GM12878 (cell line): ENCODE data around the gene RPS2. TPM values are rescaled to one million over a fixed set of nuclear protein-coding genes. Genes with fewer than 3 reads are reported as not detected.

ENCODE experiments used
- ATAC-seq: fragments of 200-7000 bp; cut with Tn5 transposase; 3 replicates; pipeline ENCODE4 v1.9.1; 2020; ENCODE audit warnings: mild to moderate bottlenecking, moderate library complexity
- BruUV-seq: library from RNA; stranded (reverse); fragments of 400-500 nt; replicated peaks from 2 replicates; lab custom pipeline; 2021; lab: Mats Ljungman, UMichigan
- CTCF ChIA-PET: fragments of 300-600 bp; sonication (Branson Sonifier 250); formaldehyde crosslinking; extraction: SDS; loops from one replicate; lab custom pipeline; 2021; ENCODE audit warnings: inconsistent platforms; lab: Yijun Ruan, JAX
- POLR2A ChIA-PET: fragments of 350-600 bp; formaldehyde crosslinking; extraction: SDS; loops from one replicate; lab custom pipeline; 2021; ENCODE audit warnings: inconsistent platforms; lab: Charles Lee
- RAD21 ChIA-PET: fragments of 300-600 bp; sonication (Branson Sonifier 250); formaldehyde crosslinking; loops from one replicate; lab custom pipeline; 2023; ENCODE audit warnings: antibody characterized with exemption; ENCODE audit not compliant: unreplicated experiment; lab: Charles Lee
- SMC1A ChIA-PET: fragments of 300-600 bp; sonication (Branson Sonifier 250); formaldehyde crosslinking; loops from one replicate; lab custom pipeline; 2023; ENCODE audit not compliant: unreplicated experiment, uncharacterized antibody; lab: Charles Lee
- DNase-seq: peaks from one replicate; pipeline ENCODE4 v3.0.0-alpha.2; 2011; ENCODE audit warnings: low read depth, low spot score
- FAIRE-seq: peaks from 3 replicates; lab custom pipeline; 2011; peaks lifted over from hg19 to GRCh38; lab: Jason Lieb, UNC
- H2AFZ ChIP-seq: 2 replicates; pipeline ENCODE4 v1.6.0; 2011; ENCODE audit warnings: low read depth, low read length, control low read depth; ENCODE audit not compliant: control insufficient read depth
- H3K27ac ChIP-seq: 2 replicates; pipeline ENCODE4 v1.5.1; 2011; ENCODE audit warnings: control low read depth; ENCODE audit not compliant: control insufficient read depth, insufficient read depth
- H3K27me3 ChIP-seq, 2 experiments: replicated peaks in 1 of 2; 2 replicates each; pipeline versions ENCODE4 v1.6.0 to v1.6.1; 2011; ENCODE audit warnings: low read length in 1 of 2; ENCODE audit not compliant: control insufficient read depth in 2 of 2, insufficient read depth in 2 of 2
- H3K36me3 ChIP-seq, 2 experiments: 2 replicates each; pipeline ENCODE4 v1.5.1; 2011; ENCODE audit warnings: low read length in 1 of 2; ENCODE audit not compliant: control insufficient read depth in 2 of 2, insufficient read depth in 2 of 2
- H3K4me1 ChIP-seq: 2 replicates; pipeline ENCODE4 v1.6.1; 2011; ENCODE audit warnings: mild to moderate bottlenecking, low read length, moderate library complexity, mixed read lengths; ENCODE audit not compliant: control insufficient read depth, insufficient read depth
- H3K4me2 ChIP-seq: 2 replicates; pipeline ENCODE4 v1.6.0; 2011; ENCODE audit warnings: control low read depth; ENCODE audit not compliant: control insufficient read depth, insufficient read depth
- H3K4me3 ChIP-seq: fragments of 200-600 bp; sonication (generic); 2 replicates; pipeline ENCODE4 v1.5.1; 2016
- H3K79me2 ChIP-seq: 2 replicates; pipeline ENCODE4 v1.6.0; 2011; ENCODE audit warnings: low read length; ENCODE audit not compliant: control insufficient read depth, insufficient read depth
- H3K9ac ChIP-seq: 2 replicates; pipeline ENCODE4 v1.8.0; 2011; ENCODE audit warnings: low read length, control low read depth, mixed read lengths; ENCODE audit not compliant: control insufficient read depth, insufficient read depth
- H3K9me3 ChIP-seq: replicated peaks from 3 replicates; pipeline ENCODE4 v1.5.1; 2011; ENCODE audit warnings: mild to moderate bottlenecking, low read length; ENCODE audit not compliant: control insufficient read depth, insufficient read depth
- H4K20me1 ChIP-seq: 2 replicates; pipeline ENCODE4 v1.6.0; 2011; ENCODE audit not compliant: control insufficient read depth, insufficient read depth
- BCL11A ChIP-seq: IDR thresholded peaks from 2 replicates; pipeline ENCODE4 v1.6.1; 2011; ENCODE audit warnings: low read depth, low read length
- CBFB ChIP-seq: IDR thresholded peaks from 2 replicates; pipeline ENCODE4 v1.6.1; 2016; ENCODE audit warnings: antibody characterized with exemption, low read depth
- GATAD2B ChIP-seq: fragments of 450-650 bp; conservative IDR thresholded peaks from 2 replicates; pipeline ENCODE4 v1.6.1; 2017; ENCODE audit warnings: low read depth, mild to moderate bottlenecking, moderate library complexity
- IKZF1 ChIP-seq: fragments of 450-650 bp; conservative IDR thresholded peaks from 2 replicates; pipeline ENCODE4 v1.6.1; 2017; ENCODE audit warnings: antibody characterized with exemption, mild to moderate bottlenecking
- KDM1A ChIP-seq: fragments of 200-600 bp; sonication (generic); IDR thresholded peaks from 2 replicates; pipeline ENCODE4 v1.6.1; 2016; ENCODE audit warnings: borderline replicate concordance
- MYC ChIP-seq: IDR thresholded peaks from 2 replicates; pipeline ENCODE4 v1.6.1; 2011; ENCODE audit warnings: mild to moderate bottlenecking, low read length, moderate library complexity, inconsistent platforms; ENCODE audit not compliant: insufficient read depth, insufficient replicate concordance, insufficient read length, severe bottlenecking
- NR2C2 ChIP-seq: IDR thresholded peaks from 2 replicates; pipeline ENCODE4 v1.6.1; 2011; ENCODE audit warnings: borderline replicate concordance, low read depth; ENCODE audit not compliant: control insufficient read depth, insufficient read length
- POLR2A ChIP-seq: IDR thresholded peaks from 2 replicates; pipeline ENCODE4 v1.6.1; 2011; ENCODE audit warnings: low read depth, mild to moderate bottlenecking, low read length
- RFX5 ChIP-seq: IDR thresholded peaks from 2 replicates; pipeline ENCODE4 v1.6.1; 2011; ENCODE audit warnings: low read depth, low read length, improper control_type of control experiment
- SP1 ChIP-seq: IDR thresholded peaks from one replicate; pipeline ENCODE4 v1.6.1; 2011; ENCODE audit warnings: low read depth, low read length
- STAT1 ChIP-seq: fragments of 450-650 bp; conservative IDR thresholded peaks from 2 replicates; pipeline ENCODE4 v1.6.1; 2014; ENCODE audit warnings: antibody characterized with exemption, mild to moderate bottlenecking
- TCF12 ChIP-seq: IDR thresholded peaks from 2 replicates; pipeline ENCODE4 v1.6.1; 2011; ENCODE audit warnings: low read depth, mild to moderate bottlenecking, low read length
- ZNF24 ChIP-seq: fragments of 450-650 bp; IDR thresholded peaks from 2 replicates; pipeline ENCODE4 v1.6.1; 2017; ENCODE audit warnings: antibody characterized with exemption, mild to moderate bottlenecking
- ZNF622 ChIP-seq: fragments of 450-650 bp; IDR thresholded peaks from 2 replicates; pipeline ENCODE4 v1.6.1; 2017; ENCODE audit warnings: mild to moderate bottlenecking, inconsistent platforms
- ZSCAN29 ChIP-seq: fragments of 450-650 bp; IDR thresholded peaks from 2 replicates; pipeline ENCODE4 v1.6.1; 2017; ENCODE audit warnings: mild to moderate bottlenecking, moderate library complexity
- WGBS: methylation state at CpG from one replicate; pipeline ENCODE4 v1.1.6; 2016; ENCODE audit warnings: low lambda C conversion rate; ENCODE audit not compliant: insufficient replicate concordance, insufficient coverage; ENCODE audit errors: missing lambda C conversion rate; 5-methylcytosine and 5-hydroxymethylcytosine counted together
- in situ Hi-C: fragments of 300-500 bp; cut with MboI; formaldehyde crosslinking; loops from 9 replicates; pipeline ENCODE4 v1.14.3; 2018; ENCODE audit warnings: mixed read lengths
- intact Hi-C: fragments of 100-400 bp; cut with micrococcal nuclease; formaldehyde crosslinking; loops from one replicate; pipeline ENCODE4 v1.14.2; 2022; ENCODE audit not compliant: unreplicated experiment
- polyA plus RNA-seq, 11 experiments: library from polyadenylated mRNA; depleted of rRNA in 4 of 11; unstranded in 6 of 11; stranded (reverse) in 5 of 11; fragments of >200 nt; fragmentation: Nextera tagmentation in 4 of 11; fragmentation: Illumina TruSeq in 1 of 11; extraction: Ambion mirVana in 4 of 11; extraction: Trizol in 1 of 11; gene quantifications; 1 replicate in 1 of 11; 2 replicates in 10 of 11; pipeline versions ENCODE4 v1.2.1 to v1.2.3, GENCODE V29; 2011 to 2016; ENCODE audit warnings: inconsistent platforms in 2 of 11, missing spikeins in 2 of 11, low read depth in 1 of 11
- total RNA-seq, 4 experiments: library from RNA; depleted of rRNA in 3 of 4; stranded (reverse); fragments of >200 nt in 3 of 4; fragmentation: Illumina TruSeq in 1 of 4; extraction: Trizol in 1 of 4; gene quantifications; 2 replicates each; pipeline versions ENCODE4 v1.2.1 to v1.2.3, GENCODE V29; 2013 to 2021
- TF ChIP-seq, protein P1 (sequence below), 3 experiments: IDR thresholded peaks in 2 of 3; conservative IDR thresholded peaks in 1 of 3; 2 replicates each; pipeline ENCODE4 v1.5.1; 2011; ENCODE audit warnings: low read depth in 3 of 3, low read length in 3 of 3, mild to moderate bottlenecking in 3 of 3, control low read depth in 2 of 3, moderate library complexity in 2 of 3, inconsistent platforms in 1 of 3, mixed read lengths in 1 of 3; ENCODE audit not compliant: control insufficient read depth in 2 of 3, insufficient read depth in 1 of 3; ENCODE audit errors: extremely low read depth in 1 of 3
- TF ChIP-seq, protein P2 (sequence below): IDR thresholded peaks from 2 replicates; pipeline ENCODE4 v1.6.1; 2011; ENCODE audit warnings: low read depth, mild to moderate bottlenecking, low read length, moderate library complexity, borderline replicate concordance; ENCODE audit errors: extremely low read depth
- TF ChIP-seq, protein P3 (sequence below): fragments of 450-650 bp; IDR thresholded peaks from 2 replicates; pipeline ENCODE4 v1.6.1; 2016; ENCODE audit warnings: mild to moderate bottlenecking
- TF ChIP-seq, protein P4 (sequence below): IDR thresholded peaks from 2 replicates; pipeline ENCODE4 v1.6.1; 2011; ENCODE audit warnings: mild to moderate bottlenecking, low read depth, low read length, moderate library complexity; ENCODE audit not compliant: insufficient replicate concordance

The RPS2 gene
- total and polyA plus RNA-seq, 10 of the 15 experiments (the other 5 are each of a cell fraction or from before 2014, with no cell fraction given) = 1,295 to 7,121 (median 3,933) TPM

DNA sequence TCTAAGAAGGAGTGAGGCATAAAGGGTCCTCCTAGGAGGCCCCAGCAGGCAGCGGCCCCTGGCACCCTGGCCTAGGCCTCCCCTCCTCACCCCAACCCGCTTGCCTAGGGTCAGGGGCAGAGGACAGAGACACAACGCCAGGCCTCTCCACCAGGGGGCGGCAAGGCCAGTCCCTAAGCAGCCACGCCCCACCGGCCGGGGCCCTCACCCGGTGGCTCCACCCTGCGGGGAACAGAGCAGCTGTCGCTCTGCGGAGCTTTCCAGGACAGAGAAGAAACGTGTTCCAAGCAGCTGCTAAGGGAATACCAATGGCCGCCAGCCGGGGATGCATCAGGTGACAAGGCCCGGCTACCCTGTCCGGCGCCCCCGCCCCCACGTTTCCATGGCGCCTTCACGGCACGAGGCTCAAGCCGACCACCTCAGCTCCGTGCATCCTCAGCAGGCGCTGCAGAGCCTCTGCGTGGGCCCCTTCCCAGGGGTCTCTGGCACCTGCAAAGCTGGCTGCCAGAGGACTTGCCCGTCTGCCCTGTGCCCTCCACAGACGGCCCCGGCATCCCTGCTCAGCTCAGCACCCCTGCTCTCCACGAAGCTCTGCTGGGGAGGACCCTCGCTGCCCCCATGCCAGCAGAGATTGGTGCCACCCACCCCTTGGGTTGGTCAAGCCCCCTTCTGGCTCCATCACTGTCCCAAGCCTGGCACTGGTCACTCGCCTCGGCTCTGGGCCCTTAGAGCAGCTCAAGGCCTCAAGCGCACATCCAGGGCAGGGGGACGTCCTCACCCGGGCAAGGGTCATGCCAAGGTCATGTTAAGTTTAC, 39.4 kb upstream of the RPS2 start:
- Histone ChIP-seq H3K36me3 (peaks cover 0 to 44% of the 10 kb centered on the region in 2 experiments; a peak in 3 of 4 replicates), H4K20me1 (peaks cover 6% of the 10 kb centered on the region), H3K9ac (no peak overlapping the region), H2AFZ (no peak overlapping the region), H3K4me1 (peaks cover 15% of the 10 kb centered on the region), H3K4me3 (no peak overlapping the region), H3K9me3 (no peaks in the 10 kb centered on the region), H3K27me3 (no peaks in the 10 kb centered on the region), H3K79me2 (peaks cover 52% of the 10 kb centered on the region), H3K27ac (no peak overlapping the region), H3K4me2 (peak overlapping the region; percentile 43; the same call in 1 of the 2 replicates)
- ChIA-PET SMC1A (interaction anchor here (0.9 to 2.1 kb wide), 6 partner anchors 13 to 248 kb away, joined by 3 to 14 read pairs (median 4); partner anchors contain the start of genes ECI1 and TRAF7), RAD21 (interaction anchor here (0.5 to 2.5 kb wide), 5 partner anchors 12 to 151 kb away, joined by 3 to 14 read pairs (median 3); partner anchors contain the start of gene RPS2), CTCF (interaction anchor here (0.6 to 4.3 kb wide), 27 partner anchors 11 to 483 kb away, joined by 3 to 54 read pairs (median 5); partner anchors contain the start of genes MLST8, NDUFB10, NOXO1 and NTHL1), POLR2A (interaction anchor here (0.8 to 2.2 kb wide), 8 partner anchors 10 to 151 kb away, joined by 3 to 10 read pairs (median 4); partner anchors contain the start of genes NOXO1, RPS2 and TRAF7)
- DNase-seq = no peak
- WGBS = 33% methylated on average over 36 of the region's 36 CpGs
- FAIRE-seq = peak; percentile 88
- intact Hi-C loops (no loop called here), in situ Hi-C loops (no loop called here)
- no TSS peak for BruUV-seq
- peak; percentile 97 for ATAC-seq
- TF ChIP-seq POLR2A (peak; percentile 16), IKZF1 (0 out of 2 replicates have a peak, but pooled peaks have one; percentile 27), GATAD2B (no peak), BCL11A (no peak), TCF12 (peak; percentile 65; the same call in 1 of the 2 replicates), CBFB (no peak), SP1 (peak; percentile 75), STAT1 (no peak), ZSCAN29 (no peak), RFX5 (no peak), KDM1A (no peak), ZNF24 (no peak), ZNF622 (no peak), MYC (no peak), NR2C2 (no peak)
- TF ChIP-seq, protein P1, sequence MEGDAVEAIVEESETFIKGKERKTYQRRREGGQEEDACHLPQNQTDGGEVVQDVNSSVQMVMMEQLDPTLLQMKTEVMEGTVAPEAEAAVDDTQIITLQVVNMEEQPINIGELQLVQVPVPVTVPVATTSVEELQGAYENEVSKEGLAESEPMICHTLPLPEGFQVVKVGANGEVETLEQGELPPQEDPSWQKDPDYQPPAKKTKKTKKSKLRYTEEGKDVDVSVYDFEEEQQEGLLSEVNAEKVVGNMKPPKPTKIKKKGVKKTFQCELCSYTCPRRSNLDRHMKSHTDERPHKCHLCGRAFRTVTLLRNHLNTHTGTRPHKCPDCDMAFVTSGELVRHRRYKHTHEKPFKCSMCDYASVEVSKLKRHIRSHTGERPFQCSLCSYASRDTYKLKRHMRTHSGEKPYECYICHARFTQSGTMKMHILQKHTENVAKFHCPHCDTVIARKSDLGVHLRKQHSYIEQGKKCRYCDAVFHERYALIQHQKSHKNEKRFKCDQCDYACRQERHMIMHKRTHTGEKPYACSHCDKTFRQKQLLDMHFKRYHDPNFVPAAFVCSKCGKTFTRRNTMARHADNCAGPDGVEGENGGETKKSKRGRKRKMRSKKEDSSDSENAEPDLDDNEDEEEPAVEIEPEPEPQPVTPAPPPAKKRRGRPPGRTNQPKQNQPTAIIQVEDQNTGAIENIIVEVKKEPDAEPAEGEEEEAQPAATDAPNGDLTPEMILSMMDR (IDR thresholded peaks at IDR 0.05 in 2 of 3, conservative IDR thresholded peaks at IDR 0.05 in 1 of 3; ENCODE audit: control insufficient read depth in 2 of 3, extremely low read depth in 1 of 3, insufficient read depth in 1 of 3, low read depth in 3 of 3, low read length in 3 of 3) = peak; percentile 96 to 99 (median 99); a peak in 5 of 6 replicates
- TF ChIP-seq, protein P2, sequence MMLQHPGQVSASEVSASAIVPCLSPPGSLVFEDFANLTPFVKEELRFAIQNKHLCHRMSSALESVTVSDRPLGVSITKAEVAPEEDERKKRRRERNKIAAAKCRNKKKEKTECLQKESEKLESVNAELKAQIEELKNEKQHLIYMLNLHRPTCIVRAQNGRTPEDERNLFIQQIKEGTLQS = no peak
- TF ChIP-seq, protein P3, sequence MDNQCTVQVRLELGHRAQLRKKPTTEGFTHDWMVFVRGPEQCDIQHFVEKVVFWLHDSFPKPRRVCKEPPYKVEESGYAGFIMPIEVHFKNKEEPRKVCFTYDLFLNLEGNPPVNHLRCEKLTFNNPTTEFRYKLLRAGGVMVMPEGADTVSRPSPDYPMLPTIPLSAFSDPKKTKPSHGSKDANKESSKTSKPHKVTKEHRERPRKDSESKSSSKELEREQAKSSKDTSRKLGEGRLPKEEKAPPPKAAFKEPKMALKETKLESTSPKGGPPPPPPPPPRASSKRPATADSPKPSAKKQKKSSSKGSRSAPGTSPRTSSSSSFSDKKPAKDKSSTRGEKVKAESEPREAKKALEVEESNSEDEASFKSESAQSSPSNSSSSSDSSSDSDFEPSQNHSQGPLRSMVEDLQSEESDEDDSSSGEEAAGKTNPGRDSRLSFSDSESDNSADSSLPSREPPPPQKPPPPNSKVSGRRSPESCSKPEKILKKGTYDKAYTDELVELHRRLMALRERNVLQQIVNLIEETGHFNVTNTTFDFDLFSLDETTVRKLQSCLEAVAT = no peak
- TF ChIP-seq, protein P4, sequence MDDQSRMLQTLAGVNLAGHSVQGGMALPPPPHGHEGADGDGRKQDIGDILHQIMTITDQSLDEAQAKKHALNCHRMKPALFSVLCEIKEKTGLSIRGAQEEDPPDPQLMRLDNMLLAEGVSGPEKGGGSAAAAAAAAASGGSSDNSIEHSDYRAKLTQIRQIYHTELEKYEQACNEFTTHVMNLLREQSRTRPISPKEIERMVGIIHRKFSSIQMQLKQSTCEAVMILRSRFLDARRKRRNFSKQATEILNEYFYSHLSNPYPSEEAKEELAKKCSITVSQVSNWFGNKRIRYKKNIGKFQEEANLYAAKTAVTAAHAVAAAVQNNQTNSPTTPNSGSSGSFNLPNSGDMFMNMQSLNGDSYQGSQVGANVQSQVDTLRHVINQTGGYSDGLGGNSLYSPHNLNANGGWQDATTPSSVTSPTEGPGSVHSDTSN = peak; percentile 43
